Posterior cingulate gyrus (tissue), 11 donors: Measurements from ENCODE around the gene CYP27A1.

Source experiments
- DNase-seq, 10 donors: peaks; one replicate each; pipeline versions ENCODE4 v3.0.0 to v3.0.0-alpha.2; 2020 to 2021; ENCODE audit warnings: mixed read lengths in 3 of 10
- intact Hi-C: fragments of 100-400 bp; cut with DNase I; formaldehyde crosslinking; loops from one replicate; pipeline ENCODE4 v1.15.1; 2023

The CYP27A1 gene

DNA sequence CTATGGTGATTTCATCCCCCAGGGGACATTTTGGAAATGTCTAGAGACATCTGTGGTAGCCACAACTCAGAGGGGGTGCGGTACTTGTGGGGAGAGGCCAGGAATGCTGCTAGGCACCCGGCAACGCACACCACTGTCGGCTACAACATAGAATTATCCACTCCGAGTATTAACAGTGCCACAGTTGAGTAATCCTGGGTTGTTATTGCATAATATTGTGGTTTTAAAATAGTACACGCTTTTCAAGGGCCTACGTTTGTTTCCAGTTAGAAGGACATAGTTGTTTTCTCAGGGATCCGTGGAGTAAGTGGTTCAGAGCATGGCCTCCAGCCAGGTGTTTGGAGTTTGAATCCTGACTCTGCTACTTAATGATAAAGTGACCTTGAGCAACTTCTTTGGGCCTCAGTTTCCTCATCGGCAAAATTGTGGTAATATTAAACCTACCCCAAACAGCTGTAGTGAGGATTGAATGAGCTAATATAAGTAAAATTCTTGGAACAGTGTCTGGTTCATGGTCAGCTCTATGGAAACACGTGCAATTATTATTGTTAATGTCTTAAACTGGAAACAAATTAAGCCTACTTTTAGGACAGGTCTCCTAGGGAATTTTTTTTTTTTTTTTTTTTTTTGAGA, 24.5 kb downstream of the CYP27A1 start:
- intact Hi-C loops = no loop called here
- DNase-seq = no peak

DNA sequence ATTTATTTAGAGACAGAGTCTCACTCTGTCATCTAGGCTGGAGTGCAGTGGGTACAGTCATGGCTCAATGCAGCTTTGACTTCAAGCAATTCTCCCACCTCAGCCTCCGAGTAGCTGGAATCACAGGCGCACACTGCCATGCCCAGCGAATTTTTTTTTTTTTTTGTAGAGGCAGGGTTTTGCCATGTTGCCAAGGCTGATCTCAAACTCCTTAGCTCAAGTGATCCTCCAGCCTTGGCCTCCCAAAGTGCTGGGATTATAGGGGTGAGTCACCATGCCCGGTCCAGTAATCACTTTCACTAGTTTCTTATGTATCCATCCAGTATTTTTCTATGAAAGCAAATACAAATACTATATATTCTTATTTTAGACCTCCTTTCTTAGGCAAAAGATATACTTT, 25.7 kb downstream of the CYP27A1 start:
- DNase-seq = no peak
- intact Hi-C loops = no loop called here

DNA sequence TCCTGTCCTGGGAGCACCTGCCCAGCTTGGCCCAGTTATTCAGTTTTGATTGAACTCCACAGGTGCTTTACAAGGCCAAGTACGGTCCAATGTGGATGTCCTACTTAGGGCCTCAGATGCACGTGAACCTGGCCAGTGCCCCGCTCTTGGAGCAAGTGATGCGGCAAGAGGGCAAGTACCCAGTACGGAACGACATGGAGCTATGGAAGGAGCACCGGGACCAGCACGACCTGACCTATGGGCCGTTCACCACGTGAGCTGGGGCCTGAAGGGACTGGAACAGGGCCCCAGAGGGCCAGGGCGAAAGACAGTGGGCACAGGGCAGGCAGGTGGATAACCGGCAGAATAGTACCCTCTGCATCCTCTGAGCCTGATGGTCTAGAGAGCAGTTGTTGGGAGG, 27.6 kb downstream of the CYP27A1 start:
- intact Hi-C loops = no loop called here
- peak in 1 of 10 donors; percentile 50 for DNase-seq

DNA sequence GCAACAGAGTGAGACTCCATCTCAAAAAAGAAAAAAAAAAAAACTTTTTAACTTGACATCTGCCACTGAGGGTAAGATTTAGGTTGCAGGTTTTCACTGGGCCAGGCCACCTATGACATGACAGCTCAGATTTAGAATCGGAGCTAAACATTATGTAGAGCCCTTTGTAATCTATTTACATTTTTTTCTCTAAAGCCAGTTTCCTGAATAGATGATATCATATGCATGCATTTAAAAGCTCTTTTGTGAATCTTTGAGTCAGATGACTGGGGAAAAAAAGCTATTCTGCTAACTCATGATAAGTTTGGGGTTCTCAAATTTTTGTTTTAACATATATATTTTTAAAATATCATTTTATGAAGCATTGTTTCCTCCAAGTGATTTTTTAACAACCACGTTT, 28.3 kb downstream of the CYP27A1 start:
- intact Hi-C loops = no loop called here
- DNase-seq = no peak

DNA sequence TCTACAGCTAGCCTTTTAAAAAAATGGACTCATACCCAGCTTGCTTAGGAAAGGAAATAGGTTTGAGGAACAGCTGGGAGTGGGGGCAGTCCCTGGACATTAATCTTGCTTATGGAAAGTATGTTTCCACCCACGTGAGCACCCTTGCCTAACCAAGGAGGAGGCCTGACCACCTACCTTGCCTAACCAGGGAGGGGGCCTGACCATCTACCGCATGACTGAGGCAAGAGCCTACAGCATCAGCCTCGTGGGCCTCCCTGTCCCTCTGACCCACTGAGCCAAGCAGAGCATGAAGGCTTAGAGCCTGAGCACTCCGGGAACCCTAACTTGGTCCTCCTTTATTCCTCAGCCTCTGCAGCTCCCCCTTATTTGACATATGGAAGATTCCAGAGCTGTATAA, 29.4 kb downstream of the CYP27A1 start:
- peak in 1 of 10 donors; percentile 31 for DNase-seq
- intact Hi-C loops = no loop called here

DNA sequence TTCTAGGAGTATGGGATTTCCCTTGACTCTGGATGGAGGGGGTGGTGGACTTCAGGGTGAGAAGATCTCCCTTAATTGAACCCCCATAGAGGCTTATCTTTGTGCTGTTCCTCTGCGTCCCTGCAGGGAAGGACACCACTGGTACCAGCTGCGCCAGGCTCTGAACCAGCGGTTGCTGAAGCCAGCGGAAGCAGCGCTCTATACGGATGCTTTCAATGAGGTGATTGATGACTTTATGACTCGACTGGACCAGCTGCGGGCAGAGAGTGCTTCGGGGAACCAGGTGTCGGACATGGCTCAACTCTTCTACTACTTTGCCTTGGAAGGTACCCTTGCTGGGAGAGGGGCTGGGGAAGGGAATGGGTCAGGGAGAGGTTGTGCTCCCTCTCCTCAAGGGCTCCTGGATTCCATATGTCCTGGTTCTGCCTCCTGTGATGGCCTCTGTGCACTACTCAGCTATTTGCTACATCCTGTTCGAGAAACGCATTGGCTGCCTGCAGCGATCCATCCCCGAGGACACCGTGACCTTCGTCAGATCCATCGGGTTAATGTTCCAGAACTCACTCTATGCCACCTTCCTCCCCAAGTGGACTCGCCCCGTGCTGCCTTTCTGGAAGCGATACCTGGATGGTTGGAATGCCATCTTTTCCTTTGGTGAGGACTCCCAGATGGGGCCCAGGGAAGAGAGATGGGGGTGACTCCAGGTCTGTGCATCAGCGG, 30.3 kb downstream of the CYP27A1 start:
- intact Hi-C loops = no loop called here

DNA sequence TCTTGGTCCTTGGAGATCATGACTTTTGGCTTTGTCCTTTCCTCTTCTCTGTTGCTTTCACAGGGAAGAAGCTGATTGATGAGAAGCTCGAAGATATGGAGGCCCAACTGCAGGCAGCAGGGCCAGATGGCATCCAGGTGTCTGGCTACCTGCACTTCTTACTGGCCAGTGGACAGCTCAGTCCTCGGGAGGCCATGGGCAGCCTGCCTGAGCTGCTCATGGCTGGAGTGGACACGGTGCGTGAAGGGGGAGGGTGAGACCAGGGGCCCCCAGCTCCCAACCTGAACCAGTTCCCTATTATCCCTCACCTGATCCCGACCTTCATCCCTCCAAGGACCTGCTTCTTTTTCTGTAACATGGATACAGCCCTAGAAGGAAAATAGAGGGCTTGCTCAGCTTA, 30.9 kb downstream of the CYP27A1 start:
- DNase-seq = peak in 1 of 10 donors; percentile 57
- intact Hi-C loops = no loop called here

More for the DNA sequence above, 30.3 kb downstream of the CYP27A1 start:
- DNase-seq = peak in 1 of 10 donors; percentile 68

DNA sequence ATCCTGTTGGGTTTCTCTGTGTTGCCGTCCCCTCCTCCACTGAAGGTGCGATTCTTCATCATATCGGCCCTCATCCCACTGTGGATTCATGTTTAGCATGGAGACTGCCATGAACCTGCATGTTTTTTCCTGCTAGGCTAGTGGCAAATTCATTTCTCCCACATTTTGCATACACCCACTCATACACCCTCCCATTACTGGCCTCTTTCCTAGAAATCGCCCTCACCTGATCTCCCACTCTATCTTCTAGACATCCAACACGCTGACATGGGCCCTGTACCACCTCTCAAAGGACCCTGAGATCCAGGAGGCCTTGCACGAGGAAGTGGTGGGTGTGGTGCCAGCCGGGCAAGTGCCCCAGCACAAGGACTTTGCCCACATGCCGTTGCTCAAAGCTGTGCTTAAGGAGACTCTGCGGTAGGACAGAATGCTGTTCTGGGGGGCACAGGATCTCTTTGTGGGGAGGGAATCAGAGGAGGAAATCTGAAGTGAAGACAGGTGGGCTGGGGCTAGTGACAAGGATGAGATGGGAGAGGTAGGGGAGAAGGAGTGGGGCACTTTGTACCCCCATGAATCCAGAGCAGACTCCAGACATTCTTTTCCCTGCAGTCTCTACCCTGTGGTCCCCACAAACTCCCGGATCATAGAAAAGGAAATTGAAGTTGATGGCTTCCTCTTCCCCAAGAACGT, 32.0 kb downstream of the CYP27A1 start:
- intact Hi-C loops = no loop called here
- DNase-seq = no peak

DNA sequence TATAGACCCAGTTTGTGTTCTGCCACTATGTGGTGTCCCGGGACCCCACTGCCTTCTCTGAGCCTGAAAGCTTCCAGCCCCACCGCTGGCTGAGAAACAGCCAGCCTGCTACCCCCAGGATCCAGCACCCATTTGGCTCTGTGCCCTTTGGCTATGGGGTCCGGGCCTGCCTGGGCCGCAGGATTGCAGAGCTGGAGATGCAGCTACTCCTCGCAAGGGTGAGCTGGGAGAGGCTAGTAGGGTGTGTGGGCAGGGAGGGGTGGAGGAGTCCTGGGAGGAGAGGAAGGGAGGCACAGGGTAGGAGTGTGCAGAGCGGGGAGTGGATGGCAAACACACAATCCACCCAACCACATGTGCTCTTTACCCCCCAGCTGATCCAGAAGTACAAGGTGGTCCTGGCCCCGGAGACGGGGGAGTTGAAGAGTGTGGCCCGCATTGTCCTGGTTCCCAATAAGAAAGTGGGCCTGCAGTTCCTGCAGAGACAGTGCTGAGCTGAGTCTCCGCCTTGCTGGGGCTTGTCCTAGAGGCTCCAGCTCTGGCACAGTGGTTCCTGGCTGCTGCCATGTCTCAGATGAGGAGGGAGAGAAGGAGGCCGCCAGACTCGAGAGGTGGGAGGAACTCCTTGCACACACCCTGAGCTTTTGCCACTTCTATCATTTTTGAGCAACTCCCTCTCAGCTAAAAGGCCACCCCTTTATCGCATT, 32.7 kb downstream of the CYP27A1 start:
- DNase-seq = peak in 1 of 10 donors; percentile 49
- intact Hi-C loops = no loop called here

DNA sequence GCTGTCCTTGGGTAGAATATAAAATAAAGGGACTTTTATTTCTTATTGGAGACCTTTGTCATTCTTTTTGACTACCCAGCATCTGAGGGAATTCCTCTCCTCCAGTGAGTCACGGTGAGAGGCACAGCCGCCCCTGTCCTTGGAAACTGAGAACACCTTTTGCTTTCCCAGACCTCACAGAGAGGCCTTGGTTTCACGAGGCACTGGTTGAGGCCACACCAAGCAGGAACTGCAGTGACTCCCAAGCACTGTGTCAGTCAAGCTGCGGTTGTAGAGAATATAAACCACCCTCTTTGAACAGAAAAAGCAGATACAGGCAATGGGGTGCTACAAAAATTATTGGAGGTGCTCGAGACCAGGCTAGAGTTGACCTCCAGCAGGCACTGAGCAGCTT, 33.3 kb downstream of the CYP27A1 start:
- peak in 1 of 10 donors; percentile 41 for DNase-seq
- intact Hi-C loops = no loop called here

DNA sequence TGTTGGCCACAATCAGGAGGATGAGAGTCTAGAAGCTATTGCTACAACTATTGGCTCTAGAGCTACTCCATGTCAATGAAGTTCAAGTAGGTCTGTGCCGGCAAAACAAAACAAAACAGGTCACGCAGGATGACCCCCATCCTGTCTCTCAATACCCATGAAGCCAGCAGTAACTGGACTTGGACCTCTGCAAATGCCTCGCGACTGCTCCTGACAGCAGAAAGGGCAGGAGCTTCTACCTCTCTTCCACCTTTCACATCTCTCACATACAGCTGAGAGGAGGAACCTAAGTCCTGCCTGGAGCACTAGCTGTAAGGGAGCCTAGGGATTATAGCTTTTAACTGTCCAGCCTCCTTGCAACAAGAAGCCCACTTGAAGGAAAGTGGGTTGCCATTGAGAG, 33.7 kb downstream of the CYP27A1 start:
- intact Hi-C loops = no loop called here
- no peak for DNase-seq

DNA sequence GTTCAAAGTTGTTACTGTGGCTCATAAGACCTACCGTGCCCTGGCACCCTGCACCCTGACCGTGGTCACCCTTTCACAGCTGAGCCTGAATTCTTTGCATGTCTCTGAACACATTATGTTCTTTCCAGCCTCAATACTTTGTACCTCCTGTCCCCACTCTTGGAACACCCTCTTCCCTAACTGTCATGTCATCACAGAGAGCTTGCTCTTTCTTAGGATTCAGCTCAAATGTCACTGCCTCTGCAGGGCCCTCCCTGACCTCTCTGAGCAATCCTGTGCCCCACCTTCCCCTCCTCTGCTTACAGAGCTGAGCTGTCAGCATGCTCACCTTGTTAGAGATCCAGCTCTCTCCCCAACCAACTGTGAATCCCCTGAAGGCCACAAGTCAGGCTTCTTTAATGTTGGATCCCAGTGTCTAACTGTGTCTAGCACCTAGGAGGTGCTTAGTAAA, 34.6 kb downstream of the CYP27A1 start:
- intact Hi-C loops = no loop called here
- peak in 1 of 10 donors; percentile 6 for DNase-seq

DNA sequence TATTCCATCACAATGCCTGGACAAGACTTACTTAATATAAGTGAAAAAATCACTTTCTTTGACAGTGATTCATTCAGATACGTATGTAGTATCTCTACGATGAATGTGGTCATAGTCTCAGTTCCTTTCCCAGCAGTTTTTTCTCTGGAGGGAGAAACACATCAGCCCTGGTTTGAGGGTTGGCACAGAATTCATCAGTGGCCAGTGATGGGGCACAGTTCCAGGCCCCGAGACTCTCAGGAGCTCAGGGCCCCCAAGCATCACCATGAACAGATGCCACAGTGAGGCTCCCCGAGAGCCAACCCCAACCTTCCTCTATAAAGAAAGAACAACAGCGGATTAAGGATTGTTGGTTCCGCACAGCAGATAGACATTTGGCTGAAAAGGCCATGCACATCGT, 37.1 kb downstream of the CYP27A1 start:
- intact Hi-C loops = no loop called here
- DNase-seq = no peak

DNA sequence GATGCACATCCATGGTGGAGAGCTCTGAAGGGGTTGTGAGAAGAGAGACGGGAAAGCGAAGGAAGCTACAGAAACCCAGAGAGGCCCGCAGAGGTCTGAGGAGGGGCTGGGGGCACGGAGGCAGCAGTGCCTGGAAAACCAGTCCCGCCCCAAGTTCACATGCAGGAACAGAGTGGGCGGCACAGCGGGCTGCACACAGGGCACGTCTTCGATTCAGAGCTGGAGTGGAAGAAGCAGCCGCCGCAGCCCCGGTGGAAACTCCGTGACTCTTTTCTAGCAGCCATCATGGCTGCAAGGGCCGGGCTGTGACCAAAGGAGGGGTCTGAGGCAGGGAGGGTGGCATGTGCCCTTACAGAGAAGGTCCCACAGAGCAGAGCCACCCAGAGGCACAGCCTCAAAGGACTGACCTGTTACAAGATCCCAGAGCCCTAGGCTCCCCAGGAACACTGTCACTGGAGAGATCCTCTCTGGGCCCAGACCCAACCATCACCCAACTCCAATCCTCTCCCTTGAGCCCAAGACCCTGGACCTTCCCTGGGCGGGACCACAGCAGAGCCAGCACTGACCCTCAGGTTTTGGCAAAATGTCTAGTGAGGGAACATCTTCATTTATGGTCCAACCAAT, 38.9 kb downstream of the CYP27A1 start:
- intact Hi-C loops = no loop called here
- no peak for DNase-seq

DNA sequence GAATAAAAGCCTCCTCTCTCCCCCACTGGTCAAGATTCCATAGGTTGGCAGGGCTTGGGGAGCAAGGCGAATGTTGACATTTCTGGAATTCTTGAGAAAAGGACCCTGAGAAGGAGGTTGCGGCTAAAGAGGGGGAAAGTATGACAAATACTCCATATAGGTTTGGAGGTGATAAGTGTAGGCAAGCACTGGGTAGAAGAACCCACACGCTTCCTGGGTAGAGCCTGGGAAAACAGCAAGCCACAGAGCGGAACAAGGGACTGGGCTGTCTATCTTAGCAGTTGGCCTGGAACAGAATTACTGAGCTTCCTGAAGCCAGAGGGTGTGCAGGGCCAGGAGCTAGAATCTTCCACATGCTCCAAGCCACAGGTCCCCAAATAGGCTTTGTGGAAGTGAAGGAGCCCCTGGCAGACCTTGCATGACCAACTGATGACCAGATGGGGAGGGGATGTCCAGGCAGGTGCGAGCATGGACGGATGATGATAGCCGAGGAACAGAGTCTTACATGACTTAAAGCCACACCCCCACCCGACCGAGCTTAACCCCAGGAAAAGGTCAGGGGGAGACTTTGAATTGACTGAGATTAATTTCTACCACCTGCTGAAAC, 39.8 kb downstream of the CYP27A1 start:
- intact Hi-C loops = no loop called here
- no peak for DNase-seq

DNA sequence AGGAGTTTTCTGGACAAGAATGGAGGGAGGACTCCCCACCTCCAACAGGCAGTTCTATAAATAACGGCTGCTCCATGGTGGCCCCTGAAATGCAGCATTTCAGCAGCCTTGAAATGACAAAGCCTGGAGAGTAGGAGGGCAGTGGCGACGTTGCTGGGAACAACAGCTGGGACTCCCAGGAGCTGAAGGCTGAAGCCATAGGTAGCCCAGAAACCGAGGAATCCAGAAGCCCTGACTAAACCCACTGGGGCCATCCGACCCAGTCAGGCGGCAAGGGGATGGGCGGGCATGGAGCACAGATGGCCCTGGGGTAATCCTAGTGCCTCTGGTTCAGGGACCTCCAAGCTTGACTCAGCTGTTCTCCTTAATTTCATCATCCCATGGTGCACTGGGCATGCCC, 40.7 kb downstream of the CYP27A1 start:
- no peak for DNase-seq
- intact Hi-C loops = no loop called here

DNA sequence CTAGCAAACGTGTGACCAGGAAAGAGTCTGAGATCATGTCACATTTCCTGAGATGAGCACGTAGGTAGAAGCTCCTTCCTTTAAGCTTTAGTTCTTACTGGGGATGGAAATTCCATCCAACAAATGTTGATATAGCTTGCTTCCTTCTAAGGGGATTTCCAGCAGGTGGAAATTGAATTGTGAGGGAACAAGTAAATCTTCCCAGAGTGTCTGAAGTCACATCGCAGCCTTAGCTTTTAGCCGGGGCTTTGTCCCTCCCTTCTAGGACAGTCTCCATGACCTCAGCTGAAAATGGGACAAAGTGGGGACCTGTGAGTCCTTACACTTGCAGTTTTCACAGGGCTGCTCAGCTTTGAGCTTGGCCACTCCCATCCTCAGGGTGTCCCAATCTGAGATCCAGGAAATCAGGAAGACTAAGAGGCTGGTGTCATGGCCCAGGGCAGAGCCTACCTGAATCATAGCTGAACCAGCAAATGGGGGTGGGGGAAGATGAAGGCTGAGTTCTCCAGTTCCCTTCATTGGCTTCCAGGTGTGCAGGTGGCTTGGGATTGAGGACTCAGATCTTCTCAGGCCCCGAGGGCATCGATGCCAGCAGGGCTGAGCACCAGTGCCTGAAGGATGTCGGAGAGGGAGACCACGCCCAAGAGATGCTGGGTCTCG, 41.4 kb downstream of the CYP27A1 start:
- DNase-seq = no peak
- intact Hi-C loops = no loop called here

DNA sequence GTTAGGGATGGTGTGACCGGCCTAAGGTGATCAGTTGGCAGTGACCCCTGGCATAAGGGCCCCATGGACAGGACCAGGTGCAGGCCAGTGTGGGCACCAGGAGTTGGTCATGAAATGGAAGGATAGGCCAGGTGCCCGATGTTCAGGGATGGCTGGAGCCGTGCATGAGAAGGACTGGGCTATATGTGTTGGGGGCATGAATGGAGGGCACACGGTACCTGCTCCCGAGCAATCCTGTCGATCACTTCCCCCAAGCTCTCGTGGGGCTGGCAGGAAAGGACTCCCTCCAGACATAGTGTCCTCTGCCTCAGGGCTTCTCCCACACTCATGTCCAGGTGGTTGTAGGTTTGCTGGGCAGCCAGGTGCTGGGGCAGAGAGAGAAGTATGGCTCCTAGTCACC, 42.1 kb downstream of the CYP27A1 start:
- intact Hi-C loops = no loop called here
- no peak for DNase-seq

DNA sequence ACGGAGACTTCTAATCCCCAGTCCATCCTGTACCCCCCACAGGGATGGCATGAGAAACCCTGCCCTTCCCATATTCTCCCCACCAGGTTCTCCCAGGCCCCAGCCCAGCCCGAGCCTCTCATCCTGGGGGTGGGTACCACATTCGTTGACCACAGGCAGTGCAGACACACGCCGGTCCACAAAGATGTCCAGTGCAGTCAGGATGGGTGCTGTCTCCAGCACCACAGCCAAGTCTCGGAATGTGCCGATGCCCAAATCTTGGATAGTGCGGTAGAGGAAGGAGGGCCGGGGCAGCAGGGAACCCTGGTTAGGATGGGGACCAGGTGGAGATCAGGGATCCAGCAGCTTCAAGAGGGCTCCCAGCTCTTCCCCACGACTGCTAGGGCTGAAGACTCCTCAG, 44.8 kb downstream of the CYP27A1 start:
- no peak for DNase-seq
- intact Hi-C loops = no loop called here
